Lower leg skin (tissue), 3 donors: ENCODE measurements around the gene RIOX2.

Experiments
- CTCF ChIP-seq, 3 donors: fragments of 450-650 bp; IDR thresholded peaks; one replicate each; pipeline ENCODE4 v1.5.1; 2016; ENCODE audit warnings: antibody characterized with exemption in 3 of 3, mild to moderate bottlenecking in 3 of 3, moderate library complexity in 2 of 3
- POLR2A ChIP-seq, 2 donors: fragments of 450-650 bp; IDR thresholded peaks; one replicate each; pipeline ENCODE4 v1.6.1; 2016 to 2017; ENCODE audit warnings: antibody characterized with exemption in 2 of 2, mild to moderate bottlenecking in 1 of 2, moderate library complexity in 1 of 2

GRCh38 chr3:98010194-98010882 lies 38.1 kb upstream of the RIOX2 start:
- TF ChIP-seq CTCF (IDR thresholded peaks at IDR 0.05): no peak
- TF ChIP-seq POLR2A (IDR thresholded peaks at IDR 0.05): no peak
